WERI-Rb-1 (cell line): Measurements from ENCODE around the gene ZMYND19.

Experiments used
- DNase-seq: peaks from one replicate; pipeline ENCODE4 v3.0.0-alpha.2; 2020
- H3K27ac ChIP-seq: fragments of 250-450 bp; sonication (Bioruptor Pico); 2 replicates; pipeline ENCODE4 v1.5.1; 2020; ENCODE audit warnings: mild to moderate bottlenecking, moderate library complexity
- H3K27me3 ChIP-seq: fragments of 250-450 bp; sonication (Bioruptor Pico); 2 replicates; pipeline ENCODE4 v1.5.1; 2021; ENCODE audit warnings: mild to moderate bottlenecking, low read depth, moderate library complexity; ENCODE audit not compliant: insufficient read depth, severe bottlenecking
- H3K36me3 ChIP-seq: fragments of 250-450 bp; sonication (Bioruptor Pico); 2 replicates; pipeline ENCODE4 v1.5.1; 2020; ENCODE audit warnings: mild to moderate bottlenecking, moderate library complexity
- H3K4me3 ChIP-seq: 2 replicates; pipeline ENCODE4 v1.5.1; 2011; ENCODE audit warnings: low read depth, mild to moderate bottlenecking, control low read depth, low read length
- H3K9me3 ChIP-seq: fragments of 250-450 bp; sonication (Bioruptor Pico); 2 replicates; pipeline ENCODE4 v1.5.1; 2021; ENCODE audit warnings: mild to moderate bottlenecking, moderate library complexity; ENCODE audit not compliant: severe bottlenecking
- CTCF ChIP-seq: IDR thresholded peaks from 2 replicates; pipeline ENCODE4 v1.5.1; 2011; ENCODE audit warnings: low read depth, mild to moderate bottlenecking, control low read depth, inconsistent platforms, low read length

The ZMYND19 gene

GRCh38 chr9:137580954-137581322 lies 9.4 kb downstream of the ZMYND19 start:
- H3K9me3 ChIP-seq, result no peaks in the 10 kb centered on the region
- DNase-seq, result no peak
- H3K27ac ChIP-seq, result no peak overlapping the region
- peaks cover 69% of the 10 kb centered on the region for H3K36me3 ChIP-seq
- H3K27me3 ChIP-seq, result no peaks in the 10 kb centered on the region
- H3K4me3 ChIP-seq, result no peak overlapping the region
- no peak for TF ChIP-seq CTCF

GRCh38 chr9:137580209-137580953 lies 9.9 kb downstream of the ZMYND19 start:
- Histone ChIP-seq H3K9me3 (no peaks in the 10 kb centered on the region), H3K36me3 (peaks cover 69% of the 10 kb centered on the region)

GRCh38 chr9:137579259-137579604 lies 11.1 kb downstream of the ZMYND19 start:
- Histone ChIP-seq H3K9me3 (no peaks in the 10 kb centered on the region), H3K27me3 (no peaks in the 10 kb centered on the region), H3K27ac (peak overlapping the region; percentile 95), H3K4me3 (peak overlapping the region; percentile 32), H3K36me3 (peaks cover 68% of the 10 kb centered on the region)
- no peak for TF ChIP-seq CTCF
- no peak for DNase-seq

More at GRCh38 chr9:137580209-137580953, 9.9 kb downstream of the ZMYND19 start:
- Histone ChIP-seq H3K27ac (no peak overlapping the region), H3K4me3 (no peak overlapping the region), H3K27me3 (no peaks in the 10 kb centered on the region)
- no peak for DNase-seq
- TF ChIP-seq CTCF, result no peak

GRCh38 chr9:137578518-137579258 lies 11.6 kb downstream of the ZMYND19 start, which contains the start of gene DPH7:
TSS of gene DPH7 (minus strand) at chr9:137578925. CDS start at chr9:137578777, 148 bp downstream.
- peak within 1 kb of the TSS; percentile 91 for H3K4me3 ChIP-seq
- TF ChIP-seq CTCF, result peak; percentile 94
- peak within 1 kb of the TSS; percentile 95 for H3K27ac ChIP-seq
- peak; percentile 95 for DNase-seq
- no peaks in the 10 kb centered on the region for H3K9me3 ChIP-seq
- H3K36me3 ChIP-seq, result peaks cover 69% of the 10 kb centered on the region
- H3K27me3 ChIP-seq, result no peaks in the 10 kb centered on the region

GRCh38 chr9:137575716-137576411 lies 14.4 kb downstream of the ZMYND19 start:
- H3K27ac ChIP-seq, result no peak overlapping the region
- TF ChIP-seq CTCF, result no peak
- H3K27me3 ChIP-seq, result no peaks in the 10 kb centered on the region
- H3K4me3 ChIP-seq, result no peak overlapping the region
- no peak for DNase-seq
- peaks cover 56% of the 10 kb centered on the region for H3K36me3 ChIP-seq
- no peaks in the 10 kb centered on the region for H3K9me3 ChIP-seq
